Mesenchymal stem cell (in vitro differentiated cells and primary cell): ENCODE results near the gene BRSK2.

Experiments used
- DNase-seq: peaks from one replicate; pipeline ENCODE4 v3.0.0-alpha.2; 2013
- H2AFZ ChIP-seq: one replicate; pipeline ENCODE4 v1.6.1; 2013; ENCODE audit warnings: low read depth, mild to moderate bottlenecking, control low read depth, inconsistent platforms, low read length, moderate library complexity
- H2AK5ac ChIP-seq: 2 replicates; pipeline ENCODE4 v1.6.1; 2013; ENCODE audit warnings: low read length, moderate library complexity, mild to moderate bottlenecking, inconsistent platforms; ENCODE audit not compliant: severe bottlenecking
- H2BK120ac ChIP-seq: one replicate; pipeline ENCODE4 v1.6.1; 2013; ENCODE audit warnings: low read depth, mild to moderate bottlenecking, inconsistent platforms, low read length, moderate library complexity
- H2BK12ac ChIP-seq, 2 experiments: one replicate each; pipeline ENCODE4 v1.6.1; 2013; ENCODE audit warnings: inconsistent platforms in 2 of 2, low read length in 2 of 2, mild to moderate bottlenecking in 2 of 2, moderate library complexity in 2 of 2, control low read depth in 1 of 2
- H2BK15ac ChIP-seq: one replicate; pipeline ENCODE4 v1.6.1; 2013; ENCODE audit warnings: mild to moderate bottlenecking, low read depth, inconsistent platforms; ENCODE audit not compliant: poor library complexity, severe bottlenecking
- H2BK5ac ChIP-seq: 2 replicates; pipeline ENCODE4 v1.6.1; 2013; ENCODE audit warnings: low read depth, mild to moderate bottlenecking, low read length, control low read depth, inconsistent platforms; ENCODE audit not compliant: poor library complexity, severe bottlenecking
- H3K14ac ChIP-seq, 2 experiments: one replicate each; pipeline ENCODE4 v1.6.1; 2013; ENCODE audit warnings: inconsistent platforms in 2 of 2, low read length in 2 of 2, control low read depth in 1 of 2, mild to moderate bottlenecking in 1 of 2, moderate library complexity in 1 of 2
- H3K18ac ChIP-seq, 2 experiments: one replicate each; pipeline ENCODE4 v1.6.1; 2013; ENCODE audit warnings: inconsistent platforms in 2 of 2, low read length in 2 of 2, control low read depth in 1 of 2, low read depth in 1 of 2, mild to moderate bottlenecking in 1 of 2
- H3K23ac ChIP-seq, 2 experiments: one replicate each; pipeline ENCODE4 v1.6.1; 2013; ENCODE audit warnings: inconsistent platforms in 2 of 2, low read length in 2 of 2, mild to moderate bottlenecking in 2 of 2, moderate library complexity in 2 of 2, control low read depth in 1 of 2
- H3K27ac ChIP-seq: 2 replicates; pipeline ENCODE4 v1.5.1; 2013; ENCODE audit warnings: mild to moderate bottlenecking, moderate library complexity, low read length, control low read depth, inconsistent platforms; ENCODE audit not compliant: poor library complexity, severe bottlenecking
- H3K27me3 ChIP-seq, 2 experiments: 2 replicates each; pipeline versions ENCODE4 v1.6.1 to v1.7.0; 2013; ENCODE audit warnings: low read length in 2 of 2, mild to moderate bottlenecking in 2 of 2, moderate library complexity in 2 of 2, control low read depth in 1 of 2, inconsistent platforms in 1 of 2; ENCODE audit not compliant: control insufficient read depth in 1 of 2, insufficient read depth in 1 of 2
- H3K36me3 ChIP-seq, 2 experiments: 2 replicates each; pipeline versions ENCODE4 v1.6.1 to v1.7.0; 2013; ENCODE audit warnings: low read length in 2 of 2, control low read depth in 1 of 2, inconsistent platforms in 1 of 2, low read depth in 1 of 2, mild to moderate bottlenecking in 1 of 2; ENCODE audit not compliant: insufficient read depth in 2 of 2, control insufficient read depth in 1 of 2
- H3K4ac ChIP-seq, 2 experiments: one replicate each; pipeline ENCODE4 v1.6.1; 2013; ENCODE audit warnings: inconsistent platforms in 2 of 2, low read length in 2 of 2, mild to moderate bottlenecking in 2 of 2, moderate library complexity in 2 of 2, control low read depth in 1 of 2, low read depth in 1 of 2
- H3K4me1 ChIP-seq: 2 replicates; pipeline ENCODE4 v1.6.1; 2013; ENCODE audit warnings: low read depth, low read length, control low read depth; ENCODE audit not compliant: control insufficient read depth, insufficient read depth
- H3K4me2 ChIP-seq: 2 replicates; pipeline ENCODE4 v1.6.1; 2013; ENCODE audit warnings: low read length, mild to moderate bottlenecking, inconsistent platforms; ENCODE audit not compliant: poor library complexity, severe bottlenecking
- H3K4me3 ChIP-seq, 2 experiments: 2 replicates each; pipeline versions ENCODE4 v1.5.1 to v1.7.0; 2013; ENCODE audit warnings: low read length in 2 of 2, mild to moderate bottlenecking in 2 of 2, control low read depth in 1 of 2, low read depth in 1 of 2; ENCODE audit not compliant: insufficient read depth in 1 of 2
- H3K79me1 ChIP-seq: replicated peaks from 2 replicates; pipeline ENCODE4 v1.6.1; 2013; ENCODE audit warnings: mild to moderate bottlenecking, control low read depth, low read length, inconsistent platforms; ENCODE audit not compliant: poor library complexity, severe bottlenecking
- H3K9ac ChIP-seq: 2 replicates; pipeline ENCODE4 v1.7.0; 2013; ENCODE audit warnings: mild to moderate bottlenecking, low read length, moderate library complexity
- H3K9me3 ChIP-seq: 2 replicates; pipeline ENCODE4 v1.7.0; 2013; ENCODE audit warnings: mild to moderate bottlenecking, low read length; ENCODE audit not compliant: control insufficient read depth
- H4K8ac ChIP-seq: one replicate; pipeline ENCODE4 v1.6.1; 2013; ENCODE audit warnings: inconsistent platforms, mild to moderate bottlenecking, low read length, moderate library complexity
- H4K91ac ChIP-seq: one replicate; pipeline ENCODE4 v1.6.1; 2013; ENCODE audit warnings: mild to moderate bottlenecking, low read length, inconsistent platforms
- WGBS: methylation state at CpG from one replicate; pipeline ENCODE4 v1.1.7; 2013; ENCODE audit warnings: mixed read lengths; 5-methylcytosine and 5-hydroxymethylcytosine counted together

BRSK2 gene

GRCh38 chr11:1397146-1397861 lies 7.6 kb downstream of the BRSK2 start:
- H3K4me2 ChIP-seq: no peak overlapping the region
- peaks cover 21 to 35% of the 10 kb centered on the region in 2 experiments for H3K27me3 ChIP-seq
- no peak overlapping the region for H3K23ac ChIP-seq
- no peak overlapping the region for H2AFZ ChIP-seq
- no peak overlapping the region for H3K4me3 ChIP-seq
- DNase-seq: no peak
- peaks cover 6% of the 10 kb centered on the region for H3K4me1 ChIP-seq
- H3K14ac ChIP-seq: no peak overlapping the region
- no peaks in the 10 kb centered on the region for H3K36me3 ChIP-seq
- H2AK5ac ChIP-seq: no peak overlapping the region
- 82% methylated on average over 19 of the region's 19 CpGs for WGBS
- H3K18ac ChIP-seq: no peak overlapping the region
- no peak overlapping the region for H2BK12ac ChIP-seq
- H3K4ac ChIP-seq: no peak overlapping the region
- H3K9ac ChIP-seq: no peak overlapping the region
- H2BK15ac ChIP-seq: no peak overlapping the region
- H4K8ac ChIP-seq: no peak overlapping the region
- no peaks in the 10 kb centered on the region for H3K79me1 ChIP-seq
- H3K9me3 ChIP-seq: no peaks in the 10 kb centered on the region
- H3K27ac ChIP-seq: no peak overlapping the region
- no peak overlapping the region for H4K91ac ChIP-seq
- no peak overlapping the region for H2BK5ac ChIP-seq
- H2BK120ac ChIP-seq: no peak overlapping the region

GRCh38 chr11:1397862-1398527 lies 8.3 kb downstream of the BRSK2 start:
- Histone ChIP-seq H2BK120ac (no peak overlapping the region), H3K18ac (no peak overlapping the region), H2BK15ac (no peak overlapping the region), H2BK5ac (no peak overlapping the region), H3K36me3 (no peaks in the 10 kb centered on the region), H3K79me1 (no peaks in the 10 kb centered on the region), H3K4ac (no peak overlapping the region), H2AFZ (no peak overlapping the region), H3K4me1 (peaks cover 8% of the 10 kb centered on the region), H3K4me2 (no peak overlapping the region), H3K9ac (no peak overlapping the region), H3K27ac (no peak overlapping the region), H2AK5ac (no peak overlapping the region), H4K8ac (no peak overlapping the region), H3K23ac (no peak overlapping the region), H4K91ac (no peak overlapping the region), H3K4me3 (no peak overlapping the region), H3K14ac (no peak overlapping the region), H3K27me3 (peaks cover 14 to 31% of the 10 kb centered on the region in 2 experiments), H3K9me3 (no peaks in the 10 kb centered on the region), H2BK12ac (no peak overlapping the region)
- DNase-seq: no peak
- 93% methylated on average over 21 of the region's 22 CpGs for WGBS

GRCh38 chr11:1398528-1399235 lies 8.9 kb downstream of the BRSK2 start:
- H3K36me3 ChIP-seq: no peaks in the 10 kb centered on the region

More at GRCh38 chr11:1398528-1399235, 8.9 kb downstream of the BRSK2 start:
- H4K91ac ChIP-seq: no peak overlapping the region
- peaks cover 7% of the 10 kb centered on the region for H3K4me1 ChIP-seq
- H2AFZ ChIP-seq: no peak overlapping the region
- H4K8ac ChIP-seq: no peak overlapping the region
- H2AK5ac ChIP-seq: no peak overlapping the region
- no peaks in the 10 kb centered on the region for H3K79me1 ChIP-seq
- no peak overlapping the region for H2BK5ac ChIP-seq
- H3K9ac ChIP-seq: no peak overlapping the region
- no peak overlapping the region for H3K4me2 ChIP-seq
- H3K18ac ChIP-seq: no peak overlapping the region
- no peak overlapping the region for H2BK12ac ChIP-seq
- no peak overlapping the region for H3K4me3 ChIP-seq
- H3K9me3 ChIP-seq: no peaks in the 10 kb centered on the region
- no peak overlapping the region for H3K14ac ChIP-seq
- no peak for DNase-seq
- H2BK15ac ChIP-seq: no peak overlapping the region
- H3K27me3 ChIP-seq: peaks cover 14 to 30% of the 10 kb centered on the region in 2 experiments
- no peak overlapping the region for H2BK120ac ChIP-seq
- no peak overlapping the region for H3K4ac ChIP-seq
- 77% methylated on average over 23 of the region's 23 CpGs for WGBS
- no peak overlapping the region for H3K23ac ChIP-seq
- no peak overlapping the region for H3K27ac ChIP-seq
